HCT116 (cell line): ENCODE results near the gene IGSF6. TPM values are rescaled to one million over a fixed set of nuclear protein-coding genes. Genes with fewer than 3 reads are reported as not detected.

Source experiments
- ATAC-seq: fragments of 200-7000 bp; cut with Tn5 transposase; 2 replicates; pipeline ENCODE4 v1.9.1; 2020; ENCODE audit warnings: mild to moderate bottlenecking, moderate library complexity
- BruUV-seq: library from RNA; stranded (reverse); fragments of 400-500 nt; replicated peaks from 2 replicates; lab custom pipeline; 2021; lab: Mats Ljungman, UMichigan
- CTCF ChIA-PET: fragments of 300-600 bp; sonication (Branson Sonifier 250); formaldehyde crosslinking; loops from one replicate; lab custom pipeline; 2021; ENCODE audit warnings: antibody characterized with exemption; lab: Charles Lee
- POLR2A ChIA-PET: fragments of 300-600, 350-600 bp; sonication (Branson Sonifier 250); formaldehyde crosslinking; loops from one replicate; lab custom pipeline; 2021; ENCODE audit warnings: antibody characterized with exemption; lab: Charles Lee
- RAD21 ChIA-PET, 2 experiments: fragments of 300-600 bp; sonication (Branson Sonifier 250); formaldehyde crosslinking; loops; one replicate each; lab custom pipeline; 2023; ENCODE audit warnings: low total read pairs in 2 of 2; ENCODE audit not compliant: uncharacterized antibody in 2 of 2, unreplicated experiment in 2 of 2, low non-redundant PET in 1 of 2; lab: Charles Lee
- DNase-seq: peaks from one replicate; pipeline ENCODE4 v3.0.0-alpha.2; 2010; ENCODE audit warnings: low read depth, low spot score
- H2AFZ ChIP-seq: fragments of 200-600 bp; shearing (Covaris generic), sonication (generic); 2 replicates; pipeline ENCODE4 v1.6.1; 2017; ENCODE audit warnings: low read depth, mixed run types, mixed read lengths, antibody characterized with exemption, low read length; ENCODE audit not compliant: poor library complexity, severe bottlenecking
- H3K27ac ChIP-seq: 2 replicates; pipeline ENCODE4 v1.5.1; 2012; ENCODE audit warnings: low read depth, low read length
- H3K27me3 ChIP-seq: fragments of 200-600 bp; sonication (generic); 2 replicates; pipeline ENCODE4 v1.6.1; 2016; ENCODE audit warnings: mixed run types, low read length, mixed read lengths; ENCODE audit not compliant: insufficient read depth
- H3K36me3 ChIP-seq, 2 experiments: fragments of 200-500 bp in 1 of 2; fragments of 200-600 bp in 1 of 2; sonication (Bioruptor generic) in 1 of 2; sonication (generic) in 1 of 2; 2 replicates each; pipeline versions ENCODE4 v1.5.1 to v1.6.1; 2014 to 2016; ENCODE audit warnings: low read length in 2 of 2, inconsistent platforms in 1 of 2, mixed read lengths in 1 of 2, mixed run types in 1 of 2; ENCODE audit not compliant: insufficient read depth in 2 of 2, control insufficient read depth in 1 of 2
- H3K4me1 ChIP-seq, 2 experiments: fragments of 200-600 bp in 1 of 2; sonication (generic) in 1 of 2; 2 replicates each; pipeline versions ENCODE4 v1.5.1 to v1.6.1; 2012 to 2017; ENCODE audit warnings: low read length in 2 of 2, inconsistent platforms in 1 of 2, mild to moderate bottlenecking in 1 of 2, mixed read lengths in 1 of 2, mixed run types in 1 of 2, moderate library complexity in 1 of 2; ENCODE audit not compliant: insufficient read depth in 2 of 2, control insufficient read depth in 1 of 2
- H3K4me2 ChIP-seq: fragments of 200-600 bp; sonication (generic); 2 replicates; pipeline ENCODE4 v1.6.1; 2017; ENCODE audit warnings: mixed run types, low read length, mixed read lengths
- H3K4me3 ChIP-seq, 2 experiments: fragments of 200-600 bp in 1 of 2; sonication (generic) in 1 of 2; replicated peaks in 1 of 2; 2 replicates each; pipeline ENCODE4 v1.5.1; 2011 to 2016; ENCODE audit warnings: low read length in 2 of 2, control low read depth in 1 of 2, low read depth in 1 of 2, mild to moderate bottlenecking in 1 of 2, mixed read lengths in 1 of 2, mixed run types in 1 of 2
- H3K79me2 ChIP-seq: fragments of 200-600 bp; sonication (generic); 2 replicates; pipeline ENCODE4 v1.6.1; 2017; ENCODE audit warnings: mild to moderate bottlenecking, mixed run types, low read length, moderate library complexity, mixed read lengths; ENCODE audit not compliant: insufficient read depth
- H3K9ac ChIP-seq: fragments of 200-600 bp; sonication (generic); 2 replicates; pipeline ENCODE4 v1.6.1; 2016; ENCODE audit warnings: low read length, mixed read lengths
- H3K9me2 ChIP-seq: fragments of 200-600 bp; sonication (generic), shearing (Covaris generic); 2 replicates; pipeline ENCODE4 v1.6.1; 2017; ENCODE audit warnings: mixed run types, mild to moderate bottlenecking, moderate library complexity; ENCODE audit not compliant: insufficient read depth
- H3K9me3 ChIP-seq, 2 experiments: fragments of 200-500 bp in 1 of 2; fragments of 200-600 bp in 1 of 2; sonication (Bioruptor generic) in 1 of 2; sonication (generic) in 1 of 2; 2 replicates each; pipeline ENCODE4 v1.6.1; 2014 to 2017; ENCODE audit warnings: low read length in 2 of 2, mixed read lengths in 2 of 2, inconsistent platforms in 1 of 2, low read depth in 1 of 2, mild to moderate bottlenecking in 1 of 2, mixed run types in 1 of 2, moderate library complexity in 1 of 2; ENCODE audit not compliant: control insufficient read depth in 1 of 2, insufficient read depth in 1 of 2
- H4K20me1 ChIP-seq: fragments of 200-600 bp; sonication (generic), shearing (Covaris generic); 2 replicates; pipeline ENCODE4 v1.6.1; 2017; ENCODE audit warnings: mixed run types, mild to moderate bottlenecking, moderate library complexity; ENCODE audit not compliant: insufficient read depth
- CEBPB ChIP-seq: IDR thresholded peaks from 2 replicates; pipeline ENCODE4 v1.6.1; 2012; ENCODE audit warnings: low read depth
- EGR1 ChIP-seq: IDR thresholded peaks from 2 replicates; pipeline ENCODE4 v1.6.1; 2012; ENCODE audit warnings: low read depth
- FOSL1 ChIP-seq: IDR thresholded peaks from 2 replicates; pipeline ENCODE4 v1.6.1; 2012; ENCODE audit warnings: low read depth
- RAD21 ChIP-seq: IDR thresholded peaks from 2 replicates; pipeline ENCODE4 v1.6.1; 2012; ENCODE audit warnings: low read depth, mild to moderate bottlenecking
- TCF7L2 ChIP-seq: IDR thresholded peaks from 2 replicates; pipeline ENCODE4 v1.7.0; 2011; ENCODE audit warnings: borderline replicate concordance, inconsistent platforms; ENCODE audit not compliant: insufficient read depth, insufficient read length; ENCODE audit errors: extremely low read depth
- ZFX ChIP-seq: fragments of 450-650 bp; IDR thresholded peaks from 2 replicates; pipeline ENCODE4 v1.6.1; 2017
- ZNF274 ChIP-seq: fragments of 200-500 bp; sonication (Bioruptor generic); IDR thresholded peaks from 2 replicates; pipeline ENCODE4 v1.6.1; 2014; ENCODE audit warnings: mild to moderate bottlenecking, low read depth, low read length, inconsistent platforms
- intact Hi-C: fragments of 100-400 bp; cut with micrococcal nuclease; formaldehyde crosslinking; loops from 2 replicates; pipeline ENCODE4 v1.10.0; 2022
- total RNA-seq: library from RNA; stranded (reverse); gene quantifications from one replicate; pipeline ENCODE4 v1.2.1, GENCODE V29; 2021; ENCODE audit not compliant: unreplicated experiment

IGSF6 gene
- total RNA-seq, 1 experiment from 2014 or later: not detected

- Histone ChIP-seq H3K9ac (no peak overlapping the region), H3K79me2 (no peaks in the 10 kb centered on the region), H3K9me2 (no peaks in the 10 kb centered on the region), H3K27me3 (no peaks in the 10 kb centered on the region), H4K20me1 (no peaks in the 10 kb centered on the region), H3K36me3 (no peaks in the 10 kb centered on the region), H3K4me2 (no peak overlapping the region), H3K4me1 (no peaks in the 10 kb centered on the region), H2AFZ (no peak overlapping the region), H3K9me3 (no peaks in the 10 kb centered on the region), H3K4me3 (no peak overlapping the region), H3K27ac (no peak overlapping the region)
- ATAC-seq: no peak
- BruUV-seq: no TSS peak
- ChIA-PET RAD21 (no interaction called here), CTCF (no interaction called here), POLR2A (no interaction called here)
- intact Hi-C loops: no loop called here
- TF ChIP-seq ZFX (no peak), EGR1 (no peak), FOSL1 (no peak), CEBPB (no peak), RAD21 (no peak), TCF7L2 (no peak), ZNF274 (no peak)
- DNase-seq: no peak
These were observed 62.9 kb downstream of the IGSF6 start for GRCh38 chr16:21589551-21589950.

Other genes with a start within 250 kb of the IGSF6 start
- 41.4 TPM for gene METTL9, start 53.0 kb downstream of the IGSF6 start, total RNA-seq
- not detected for gene OTOA, start 11.4 kb upstream of the IGSF6 start, total RNA-seq
- 68.3 TPM for gene NPIPB4, start 205.1 kb upstream of the IGSF6 start, total RNA-seq